GM10266 (cell line): ENCODE measurements around the gene CYREN.

ENCODE experiments used
- DNase-seq: peaks from one replicate; pipeline ENCODE4 v3.0.0; 2012; ENCODE audit errors: extremely low spot score
- TF ChIP-seq, protein P1 (sequence below): IDR thresholded peaks from 2 replicates; pipeline ENCODE4 v1.5.1; 2012; ENCODE audit warnings: mild to moderate bottlenecking, low read depth; ENCODE audit not compliant: control insufficient read depth, insufficient read depth; ENCODE audit errors: missing control alignments

Gene CYREN

DNA sequence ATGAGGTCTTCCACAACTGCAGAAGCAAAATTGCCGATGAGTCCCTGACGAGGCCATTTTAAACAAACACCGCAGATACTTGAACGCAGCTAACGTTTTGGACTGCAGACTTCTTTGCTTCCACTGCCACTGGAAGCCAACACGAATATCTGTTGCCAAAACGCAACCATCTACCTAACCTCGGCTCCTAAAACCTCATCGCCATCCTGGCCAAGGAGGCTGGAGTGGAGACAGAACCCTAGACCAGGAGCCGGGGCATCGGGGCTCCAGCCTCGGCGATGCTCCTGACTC, 40.3 kb upstream of the CYREN start:
- peak; percentile 43 for DNase-seq
- TF ChIP-seq, protein P1, sequence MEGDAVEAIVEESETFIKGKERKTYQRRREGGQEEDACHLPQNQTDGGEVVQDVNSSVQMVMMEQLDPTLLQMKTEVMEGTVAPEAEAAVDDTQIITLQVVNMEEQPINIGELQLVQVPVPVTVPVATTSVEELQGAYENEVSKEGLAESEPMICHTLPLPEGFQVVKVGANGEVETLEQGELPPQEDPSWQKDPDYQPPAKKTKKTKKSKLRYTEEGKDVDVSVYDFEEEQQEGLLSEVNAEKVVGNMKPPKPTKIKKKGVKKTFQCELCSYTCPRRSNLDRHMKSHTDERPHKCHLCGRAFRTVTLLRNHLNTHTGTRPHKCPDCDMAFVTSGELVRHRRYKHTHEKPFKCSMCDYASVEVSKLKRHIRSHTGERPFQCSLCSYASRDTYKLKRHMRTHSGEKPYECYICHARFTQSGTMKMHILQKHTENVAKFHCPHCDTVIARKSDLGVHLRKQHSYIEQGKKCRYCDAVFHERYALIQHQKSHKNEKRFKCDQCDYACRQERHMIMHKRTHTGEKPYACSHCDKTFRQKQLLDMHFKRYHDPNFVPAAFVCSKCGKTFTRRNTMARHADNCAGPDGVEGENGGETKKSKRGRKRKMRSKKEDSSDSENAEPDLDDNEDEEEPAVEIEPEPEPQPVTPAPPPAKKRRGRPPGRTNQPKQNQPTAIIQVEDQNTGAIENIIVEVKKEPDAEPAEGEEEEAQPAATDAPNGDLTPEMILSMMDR, result no peak

DNA sequence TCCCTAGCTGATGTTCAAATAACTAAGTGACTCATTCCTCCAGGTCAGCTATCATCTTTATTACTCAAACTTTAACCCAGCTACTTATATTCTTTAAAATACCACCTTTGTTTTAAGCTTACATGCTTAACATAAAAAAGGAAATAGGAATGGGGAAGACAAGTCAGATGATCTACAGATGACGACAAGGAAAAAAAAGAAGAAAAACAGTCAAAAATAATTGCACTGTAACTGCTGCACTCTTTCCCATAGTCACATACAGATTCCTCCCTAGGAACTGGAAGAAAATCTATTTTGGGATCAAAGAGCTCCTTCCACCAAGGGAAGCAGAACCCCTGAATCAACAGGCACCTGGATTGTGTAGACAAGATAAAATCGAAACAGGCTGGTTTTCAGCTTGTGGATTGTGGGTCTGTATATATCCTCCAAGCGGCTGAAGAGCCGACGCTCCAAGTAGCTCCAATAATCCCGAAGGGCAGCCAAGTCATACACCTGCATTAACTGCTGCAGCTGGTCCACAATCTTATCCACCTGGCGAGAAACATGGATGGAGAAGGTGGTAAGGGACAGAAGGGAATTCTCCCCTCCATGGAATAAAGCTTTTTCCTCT, 38.8 kb upstream of the CYREN start:
- DNase-seq, result no peak
- TF ChIP-seq, protein P1, result no peak

DNA sequence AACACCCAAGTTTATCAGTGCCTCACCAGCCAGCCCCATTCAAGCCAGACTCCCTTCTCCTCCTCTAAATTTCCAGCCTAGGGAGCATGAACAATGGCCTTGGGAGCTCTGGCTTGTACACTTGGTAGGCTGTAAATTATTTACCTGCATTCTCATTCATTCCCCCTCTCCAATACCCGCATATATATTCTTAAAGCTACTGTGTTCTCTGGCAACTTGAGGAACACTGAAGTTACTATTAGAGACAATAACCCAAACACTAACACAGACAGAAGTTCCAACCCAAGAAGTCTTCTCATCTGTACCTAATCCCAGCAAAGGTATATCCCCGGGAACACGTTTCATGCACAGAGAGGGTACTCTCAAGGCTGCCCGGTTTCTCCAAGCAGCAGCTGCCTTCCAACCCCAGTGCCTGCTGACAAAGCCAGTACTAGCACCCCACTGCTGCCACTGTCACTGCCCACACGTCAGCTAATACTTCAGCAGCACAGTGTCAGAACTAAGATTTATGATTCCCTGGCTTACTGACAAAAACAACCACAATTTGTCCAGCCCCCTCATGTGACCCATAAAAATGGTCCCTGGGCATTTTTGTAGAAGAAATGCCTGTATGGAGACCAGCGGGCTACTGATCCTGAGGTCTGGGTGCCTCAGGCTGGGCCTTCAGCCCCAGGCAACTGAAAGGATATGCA, 37.7 kb upstream of the CYREN start:
- TF ChIP-seq, protein P1, result no peak
- no peak for DNase-seq

DNA sequence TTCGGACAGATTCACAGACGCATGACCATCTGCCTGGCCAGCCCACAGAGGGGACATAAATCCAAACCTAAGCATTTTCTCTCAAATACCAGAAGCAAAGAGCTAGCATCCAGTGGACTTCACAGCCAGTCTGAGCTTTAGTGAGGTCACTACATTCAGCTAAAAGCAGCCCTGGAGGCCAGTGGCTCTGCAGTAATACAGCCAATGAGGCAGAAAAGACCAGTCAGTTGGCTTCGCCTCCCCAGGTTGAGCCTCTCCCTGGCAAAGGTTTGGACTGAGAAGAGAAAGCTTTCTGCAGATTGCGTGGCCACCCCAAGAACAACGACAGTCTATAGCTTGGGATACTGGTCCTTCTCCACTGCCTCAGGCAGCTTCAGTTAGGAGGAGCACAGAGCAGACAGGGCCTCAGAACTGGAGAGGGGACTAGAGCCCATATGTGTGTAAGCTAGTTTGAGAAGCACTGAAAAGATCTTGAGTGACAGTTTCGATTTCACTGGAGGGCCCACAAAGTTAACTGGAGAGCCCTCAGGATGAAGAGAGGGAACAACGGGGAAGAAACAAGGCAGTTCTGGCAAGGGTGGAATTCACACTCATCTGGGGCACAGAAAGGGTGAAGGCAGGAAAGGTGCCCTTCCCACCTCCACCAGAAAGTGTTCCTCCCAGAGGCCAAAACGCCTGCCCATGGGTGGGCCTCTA, 37.0 kb upstream of the CYREN start:
- peak; percentile 59 for DNase-seq
- TF ChIP-seq, protein P1, result no peak

DNA sequence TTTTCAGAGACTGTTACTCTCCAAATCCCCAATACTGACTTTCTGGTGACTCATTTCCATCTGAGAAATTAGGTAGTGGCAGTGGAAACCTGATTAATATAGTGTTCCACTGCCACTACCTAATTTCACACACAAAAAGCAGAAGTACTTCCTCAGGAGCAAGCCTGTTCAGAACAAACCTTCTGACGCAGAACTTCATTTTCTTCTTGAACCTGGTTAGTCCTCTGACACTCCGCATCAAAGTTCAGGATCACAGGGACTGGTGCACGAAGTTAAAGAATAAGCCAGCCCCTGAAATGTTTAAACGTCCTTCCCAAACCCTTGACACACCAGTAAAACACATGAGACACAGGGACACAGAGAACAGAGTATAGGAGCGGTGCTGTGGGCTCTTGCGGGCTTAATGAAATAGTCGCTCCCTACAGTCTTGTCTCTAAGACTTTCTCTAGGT, 36.5 kb upstream of the CYREN start:
- TF ChIP-seq, protein P1, result no peak
- DNase-seq, result peak; percentile 69

DNA sequence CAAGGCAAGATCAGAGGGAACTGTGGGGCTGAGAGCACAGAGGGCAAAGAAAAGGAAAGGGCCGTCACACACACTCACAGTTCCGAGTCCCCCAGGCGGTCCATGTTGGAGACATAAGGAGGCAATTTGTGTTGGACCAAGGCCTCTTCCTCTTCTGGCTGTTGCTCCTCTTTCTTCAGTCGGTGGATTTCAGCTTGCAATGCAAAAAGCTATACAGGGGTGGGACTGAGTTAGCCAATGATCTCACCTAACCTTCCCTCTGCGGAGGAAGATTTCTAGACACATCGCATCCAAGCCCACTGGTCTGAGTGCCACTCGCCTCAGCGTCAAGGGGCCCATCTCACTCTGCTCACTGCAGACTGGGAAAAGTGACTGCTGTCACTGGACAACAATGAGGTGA, 35.3 kb upstream of the CYREN start:
- no peak for DNase-seq
- TF ChIP-seq, protein P1, result no peak

DNA sequence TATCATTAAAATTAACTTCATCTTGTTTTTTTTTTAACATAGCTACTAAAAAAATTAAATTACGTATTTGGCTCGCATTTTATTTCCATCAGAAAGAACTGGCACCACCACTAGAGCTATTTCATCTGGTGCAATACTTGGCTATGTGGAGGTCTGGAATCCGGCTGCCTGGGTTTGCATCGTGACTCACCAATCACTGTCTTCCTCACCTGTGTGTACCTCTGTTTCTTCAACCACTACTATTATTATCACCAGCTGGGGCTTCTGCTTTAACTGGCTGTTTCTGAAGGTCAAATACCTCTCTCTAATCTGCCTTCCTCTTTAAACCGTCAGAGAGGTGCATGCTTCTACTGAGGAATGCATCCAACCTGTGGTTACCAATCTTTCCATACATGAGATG, 34.4 kb upstream of the CYREN start:
- DNase-seq, result no peak
- TF ChIP-seq, protein P1, result no peak
